MCF 10A (cell line): ENCODE results near the gene KMT2C. TPM values are rescaled to one million over a fixed set of nuclear protein-coding genes. Genes with fewer than 3 reads are reported as not detected.

Experiments used
- BruUV-seq: library from RNA; stranded (reverse); fragments of 400-500 nt; replicated peaks from 2 replicates; lab custom pipeline; 2021; lab: Mats Ljungman, UMichigan
- CTCF ChIA-PET: fragments of 300-600 bp; sonication (Branson Sonifier 250); formaldehyde crosslinking; extraction: SDS; loops from one replicate; lab custom pipeline; 2021; ENCODE audit warnings: antibody characterized with exemption, inconsistent platforms; lab: Yijun Ruan, JAX
- POLR2A ChIA-PET: fragments of 300-600, 350-650 bp; sonication (Branson Sonifier 250); formaldehyde crosslinking; extraction: SDS; loops from one replicate; lab custom pipeline; 2020; ENCODE audit warnings: antibody characterized with exemption, inconsistent platforms; lab: Yijun Ruan, JAX
- DNase-seq: peaks from one replicate; pipeline ENCODE4 v3.0.0-alpha.2; 2018; ENCODE audit not compliant: unreplicated experiment
- H3K27ac Mint-ChIP-seq: one replicate; pipeline ENCODE4 v1.8.0; 2022; ENCODE audit warnings: mild to moderate bottlenecking, low read depth, mixed read lengths; ENCODE audit not compliant: unreplicated experiment
- H3K27me3 Mint-ChIP-seq: one replicate; pipeline ENCODE4 v1.8.0; 2022; ENCODE audit warnings: mixed read lengths; ENCODE audit not compliant: insufficient read depth, unreplicated experiment
- H3K36me3 Mint-ChIP-seq: one replicate; pipeline ENCODE4 v1.8.0; 2022; ENCODE audit warnings: mild to moderate bottlenecking, moderate library complexity, mixed read lengths; ENCODE audit not compliant: insufficient read depth, unreplicated experiment
- H3K4me1 Mint-ChIP-seq: one replicate; pipeline ENCODE4 v1.8.0; 2022; ENCODE audit warnings: mixed read lengths; ENCODE audit not compliant: insufficient read depth, unreplicated experiment
- H3K4me3 Mint-ChIP-seq: one replicate; pipeline ENCODE4 v1.8.0; 2022; ENCODE audit warnings: mild to moderate bottlenecking, moderate library complexity, mixed read lengths; ENCODE audit not compliant: unreplicated experiment
- H3K9me3 Mint-ChIP-seq: one replicate; pipeline ENCODE4 v1.8.0; 2022; ENCODE audit warnings: mixed read lengths; ENCODE audit not compliant: unreplicated experiment
- intact Hi-C: fragments of 100-400 bp; cut with micrococcal nuclease; formaldehyde crosslinking; loops from 2 replicates; pipeline ENCODE4 v1.14.1; 2022
- total RNA-seq: library from RNA; stranded (reverse); gene quantifications from 2 replicates; pipeline ENCODE4 v1.2.3, GENCODE V29; 2022
- TF ChIP-seq, protein P1 (sequence below): fragments of 200-600 bp; IDR thresholded peaks from one replicate; pipeline ENCODE4 v1.8.0; 2022; ENCODE audit warnings: antibody characterized with exemption, mild to moderate bottlenecking; ENCODE audit not compliant: unreplicated experiment

The KMT2C gene
- total RNA-seq, 1 experiment from 2014 or later: 54.6 TPM

DNA sequence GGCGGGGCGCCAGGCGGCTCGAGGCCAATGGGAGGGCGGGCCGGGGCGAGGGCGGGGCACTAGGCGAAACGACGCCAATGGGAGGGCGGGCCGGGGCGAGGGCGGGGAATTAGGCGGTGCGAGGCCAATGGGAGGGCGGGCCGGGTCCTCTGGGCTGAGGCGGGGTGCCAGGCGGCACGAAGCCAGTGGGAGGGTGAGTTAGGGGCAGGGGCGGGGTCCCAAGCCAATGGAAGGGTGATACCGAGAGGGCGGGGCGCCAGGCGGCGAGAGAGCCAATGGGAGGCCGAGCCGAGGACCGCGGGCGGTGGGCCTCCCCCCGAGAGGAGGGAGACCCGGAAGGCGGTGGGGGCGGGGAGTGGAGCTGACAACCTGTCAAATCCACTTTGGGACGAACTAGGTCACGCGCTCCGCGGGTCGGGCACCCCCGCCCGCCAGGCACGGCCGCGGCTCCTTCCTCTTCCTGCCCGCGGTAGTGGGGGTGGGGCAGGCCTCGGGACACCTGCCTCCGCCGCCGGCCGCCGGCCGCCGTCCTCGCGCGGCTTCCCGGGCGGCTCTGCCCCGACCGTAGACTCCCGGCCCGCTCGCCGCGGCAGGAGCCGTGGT, 28.0 kb upstream of the KMT2C start:
- H3K27ac Mint-ChIP-seq: peak overlapping the region; percentile 77

DNA sequence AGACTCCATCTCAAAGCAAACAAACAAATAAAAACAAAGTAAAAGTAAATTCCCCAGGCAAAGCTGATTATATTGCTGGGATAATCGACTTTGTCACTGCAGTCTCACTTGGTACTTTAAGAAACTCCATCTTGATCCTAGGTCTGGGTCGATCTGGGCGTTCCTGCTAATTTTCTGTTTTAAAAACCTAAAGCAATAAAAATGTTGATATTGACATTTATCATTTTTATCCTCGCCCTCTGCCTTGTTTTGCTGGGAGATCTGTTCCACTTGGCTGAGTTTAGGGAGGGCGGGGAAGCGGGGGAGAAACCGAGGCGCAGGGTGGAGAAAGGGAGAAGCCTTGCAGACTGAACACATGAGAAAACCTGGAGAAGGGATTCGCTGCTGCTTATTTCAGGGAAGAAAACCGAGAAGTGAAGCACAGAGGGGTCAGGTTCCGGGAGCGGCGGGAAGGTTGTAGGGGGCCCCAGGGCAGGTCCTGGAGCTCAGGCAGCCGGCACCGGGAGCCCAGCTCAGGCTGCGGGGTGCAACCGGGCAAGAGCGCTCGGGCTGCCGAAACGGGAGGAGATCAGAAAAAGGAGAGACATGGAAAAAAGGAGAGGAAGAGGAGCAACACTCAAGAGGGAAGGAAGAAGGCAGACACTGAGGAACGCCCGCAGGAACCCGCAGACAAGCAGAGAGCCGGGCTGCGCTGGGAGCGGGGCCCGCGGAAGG, 27.3 kb upstream of the KMT2C start:
- intact Hi-C loops: loop anchor here (10.0 kb wide), 4 partner anchors 118 to 242 kb away; partner anchors contain the start of gene XRCC2
- POLR2A ChIA-PET: interaction anchor here (0.5 to 3.5 kb wide), 12 partner anchors 27 to 332 kb away, joined by 3 to 39 read pairs (median 4); partner anchors contain the start of genes KMT2C and XRCC2
- H3K36me3 Mint-ChIP-seq: peaks cover 5% of the 10 kb centered on the region
- H3K4me3 Mint-ChIP-seq: peak overlapping the region; percentile 84
- DNase-seq: no peak
- no peaks in the 10 kb centered on the region for H3K27me3 Mint-ChIP-seq
- BruUV-seq: TSS peak; percentile 56
- TF ChIP-seq, protein P1, sequence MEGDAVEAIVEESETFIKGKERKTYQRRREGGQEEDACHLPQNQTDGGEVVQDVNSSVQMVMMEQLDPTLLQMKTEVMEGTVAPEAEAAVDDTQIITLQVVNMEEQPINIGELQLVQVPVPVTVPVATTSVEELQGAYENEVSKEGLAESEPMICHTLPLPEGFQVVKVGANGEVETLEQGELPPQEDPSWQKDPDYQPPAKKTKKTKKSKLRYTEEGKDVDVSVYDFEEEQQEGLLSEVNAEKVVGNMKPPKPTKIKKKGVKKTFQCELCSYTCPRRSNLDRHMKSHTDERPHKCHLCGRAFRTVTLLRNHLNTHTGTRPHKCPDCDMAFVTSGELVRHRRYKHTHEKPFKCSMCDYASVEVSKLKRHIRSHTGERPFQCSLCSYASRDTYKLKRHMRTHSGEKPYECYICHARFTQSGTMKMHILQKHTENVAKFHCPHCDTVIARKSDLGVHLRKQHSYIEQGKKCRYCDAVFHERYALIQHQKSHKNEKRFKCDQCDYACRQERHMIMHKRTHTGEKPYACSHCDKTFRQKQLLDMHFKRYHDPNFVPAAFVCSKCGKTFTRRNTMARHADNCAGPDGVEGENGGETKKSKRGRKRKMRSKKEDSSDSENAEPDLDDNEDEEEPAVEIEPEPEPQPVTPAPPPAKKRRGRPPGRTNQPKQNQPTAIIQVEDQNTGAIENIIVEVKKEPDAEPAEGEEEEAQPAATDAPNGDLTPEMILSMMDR: no peak
- CTCF ChIA-PET: interaction anchor here (0.6 to 0.8 kb wide), 2 partner anchors 207 to 236 kb away, joined by 3 to 4 read pairs; no protein-coding TSS in a partner anchor
- H3K27ac Mint-ChIP-seq: peak overlapping the region; percentile 77
- H3K4me1 Mint-ChIP-seq: peaks cover 5% of the 10 kb centered on the region
- H3K9me3 Mint-ChIP-seq: no peaks in the 10 kb centered on the region

More for the DNA sequence above, 28.0 kb upstream of the KMT2C start:
- intact Hi-C loops: loop anchor here (10.0 kb wide), 4 partner anchors 119 to 241 kb away; partner anchors contain the start of gene XRCC2
- TF ChIP-seq, protein P1: no peak
- H3K36me3 Mint-ChIP-seq: peaks cover 5% of the 10 kb centered on the region
- H3K4me3 Mint-ChIP-seq: peak overlapping the region; percentile 84
- H3K4me1 Mint-ChIP-seq: peaks cover 5% of the 10 kb centered on the region
- no peaks in the 10 kb centered on the region for H3K9me3 Mint-ChIP-seq
- ChIA-PET POLR2A (interaction anchor here (0.5 to 3.5 kb wide), 15 partner anchors 28 to 331 kb away, joined by 3 to 39 read pairs (median 3); partner anchors contain the start of genes KMT2C and XRCC2), CTCF (interaction anchor here (0.6 to 1.2 kb wide), 3 partner anchors 30 to 206 kb away, joined by 3 to 4 read pairs (median 4); no protein-coding TSS in a partner anchor)
- peak; percentile 99 for DNase-seq
- no TSS peak for BruUV-seq
- no peaks in the 10 kb centered on the region for H3K27me3 Mint-ChIP-seq

DNA sequence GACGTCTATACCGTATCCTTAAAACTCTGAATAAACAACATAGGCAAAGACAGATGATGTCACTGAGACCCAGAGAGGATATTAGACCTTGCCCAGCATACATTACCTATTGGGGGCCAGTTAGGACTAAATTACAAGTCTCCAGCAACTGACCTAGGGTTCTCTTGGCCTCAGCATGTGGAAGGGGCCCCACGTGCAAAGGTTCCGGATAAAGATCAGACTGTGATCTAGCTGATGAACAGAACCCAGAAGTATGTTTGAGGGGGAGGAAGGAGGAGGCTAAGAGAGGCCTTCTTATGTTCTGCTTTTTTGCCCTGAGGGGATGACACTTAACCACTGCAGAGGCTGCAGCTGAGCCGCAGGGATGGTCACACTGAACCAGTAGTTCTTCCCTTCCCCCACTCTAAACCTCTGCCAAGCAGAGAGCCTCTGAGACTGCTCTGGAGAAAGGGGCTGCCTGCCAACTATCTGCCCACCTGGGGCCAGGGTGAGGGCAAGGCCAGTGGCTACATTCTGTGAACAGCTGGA, 24.0 kb upstream of the KMT2C start:
- POLR2A ChIA-PET: interaction anchor here (0.8 to 1.4 kb wide), 4 partner anchors 18 to 301 kb away, joined by 4 to 6 read pairs (median 5); partner anchors contain the start of gene KMT2C
- DNase-seq: no peak
- Mint-ChIP-seq H3K27ac (no peak overlapping the region), H3K4me1 (peaks cover 5% of the 10 kb centered on the region), H3K27me3 (no peaks in the 10 kb centered on the region), H3K9me3 (no peaks in the 10 kb centered on the region), H3K36me3 (peaks cover 2% of the 10 kb centered on the region), H3K4me3 (no peak overlapping the region)
- intact Hi-C loops: loop anchor here (10.0 kb wide), 4 partner anchors 115 to 245 kb away; partner anchors contain the start of gene XRCC2
- TF ChIP-seq, protein P1: no peak
- no TSS peak for BruUV-seq
- CTCF ChIA-PET: interaction anchor here (0.5 kb wide), 1 partner anchor 30 kb away, joined by 3 read pairs; no protein-coding TSS in a partner anchor
